Endothelial cell (in vitro differentiated cells): ENCODE data around the gene MRPS17. TPM values are rescaled to one million over a fixed set of nuclear protein-coding genes. Genes with fewer than 3 reads are reported as not detected.

Experiments used
- DNase-seq: peaks from one replicate; pipeline ENCODE4 v3.0.0; 2021; ENCODE audit warnings: low spot score
- H3K27ac Mint-ChIP-seq: one replicate; pipeline ENCODE4 v1.8.0; 2021; ENCODE audit warnings: mixed read lengths, inconsistent platforms; ENCODE audit not compliant: unreplicated experiment
- H3K27me3 Mint-ChIP-seq: one replicate; pipeline ENCODE4 v1.8.0; 2021; ENCODE audit warnings: mild to moderate bottlenecking, moderate library complexity, mixed read lengths, inconsistent platforms; ENCODE audit not compliant: unreplicated experiment
- H3K36me3 Mint-ChIP-seq: one replicate; pipeline ENCODE4 v1.8.0; 2021; ENCODE audit warnings: mild to moderate bottlenecking, low read depth, mixed read lengths, inconsistent platforms; ENCODE audit not compliant: unreplicated experiment
- H3K4me1 Mint-ChIP-seq: one replicate; pipeline ENCODE4 v1.8.0; 2021; ENCODE audit warnings: mild to moderate bottlenecking, mixed read lengths, inconsistent platforms; ENCODE audit not compliant: unreplicated experiment
- H3K4me3 Mint-ChIP-seq: one replicate; pipeline ENCODE4 v1.8.0; 2021; ENCODE audit warnings: mild to moderate bottlenecking, mixed read lengths, inconsistent platforms; ENCODE audit not compliant: unreplicated experiment
- H3K9me3 Mint-ChIP-seq: one replicate; pipeline ENCODE4 v1.8.0; 2021; ENCODE audit warnings: mixed read lengths, inconsistent platforms; ENCODE audit not compliant: unreplicated experiment
- total RNA-seq: library from RNA; stranded (reverse); fragmentation: NEBNext Ultra II Directional; extraction: Animal tissue kit (Norgen Biotek cat#: 25700); gene quantifications from one replicate; pipeline ENCODE4 v1.2.1, GENCODE V29; 2021; ENCODE audit not compliant: unreplicated experiment
- TF ChIP-seq, protein P1 (sequence below): fragments of 200-600 bp; sonication (generic); IDR thresholded peaks from one replicate; pipeline ENCODE4 v1.5.0; 2021; ENCODE audit warnings: antibody characterized with exemption; ENCODE audit not compliant: unreplicated experiment

MRPS17 gene
- total RNA-seq, 1 donor from 2014 or later, result 11.7 TPM

DNA sequence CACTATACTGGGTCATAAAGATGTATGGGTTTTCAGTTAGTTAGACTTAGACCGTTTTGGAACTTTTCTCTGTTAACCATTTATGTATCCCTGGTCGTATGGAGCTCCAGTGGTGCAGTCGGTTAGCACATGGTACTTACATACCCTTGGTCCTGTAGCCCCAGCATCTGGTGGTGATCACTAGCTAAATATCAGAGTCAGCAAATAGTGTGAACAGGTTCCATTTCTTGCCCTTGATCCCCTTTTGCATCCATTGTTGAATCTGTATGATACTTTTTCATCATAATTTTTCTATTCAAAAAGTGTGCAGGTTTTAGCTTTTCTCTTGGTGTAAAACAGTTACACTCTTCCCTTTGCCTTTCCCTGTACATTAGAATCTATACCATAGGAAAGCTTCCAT lies 28.6 kb downstream of the MRPS17 start:
- Mint-ChIP-seq H3K27me3 (no peaks in the 10 kb centered on the region), H3K36me3 (peaks cover 9% of the 10 kb centered on the region), H3K9me3 (no peaks in the 10 kb centered on the region), H3K4me1 (no peaks in the 10 kb centered on the region), H3K4me3 (no peak overlapping the region), H3K27ac (no peak overlapping the region)
- no peak for DNase-seq
- TF ChIP-seq, protein P1, sequence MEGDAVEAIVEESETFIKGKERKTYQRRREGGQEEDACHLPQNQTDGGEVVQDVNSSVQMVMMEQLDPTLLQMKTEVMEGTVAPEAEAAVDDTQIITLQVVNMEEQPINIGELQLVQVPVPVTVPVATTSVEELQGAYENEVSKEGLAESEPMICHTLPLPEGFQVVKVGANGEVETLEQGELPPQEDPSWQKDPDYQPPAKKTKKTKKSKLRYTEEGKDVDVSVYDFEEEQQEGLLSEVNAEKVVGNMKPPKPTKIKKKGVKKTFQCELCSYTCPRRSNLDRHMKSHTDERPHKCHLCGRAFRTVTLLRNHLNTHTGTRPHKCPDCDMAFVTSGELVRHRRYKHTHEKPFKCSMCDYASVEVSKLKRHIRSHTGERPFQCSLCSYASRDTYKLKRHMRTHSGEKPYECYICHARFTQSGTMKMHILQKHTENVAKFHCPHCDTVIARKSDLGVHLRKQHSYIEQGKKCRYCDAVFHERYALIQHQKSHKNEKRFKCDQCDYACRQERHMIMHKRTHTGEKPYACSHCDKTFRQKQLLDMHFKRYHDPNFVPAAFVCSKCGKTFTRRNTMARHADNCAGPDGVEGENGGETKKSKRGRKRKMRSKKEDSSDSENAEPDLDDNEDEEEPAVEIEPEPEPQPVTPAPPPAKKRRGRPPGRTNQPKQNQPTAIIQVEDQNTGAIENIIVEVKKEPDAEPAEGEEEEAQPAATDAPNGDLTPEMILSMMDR, result no peak

DNA sequence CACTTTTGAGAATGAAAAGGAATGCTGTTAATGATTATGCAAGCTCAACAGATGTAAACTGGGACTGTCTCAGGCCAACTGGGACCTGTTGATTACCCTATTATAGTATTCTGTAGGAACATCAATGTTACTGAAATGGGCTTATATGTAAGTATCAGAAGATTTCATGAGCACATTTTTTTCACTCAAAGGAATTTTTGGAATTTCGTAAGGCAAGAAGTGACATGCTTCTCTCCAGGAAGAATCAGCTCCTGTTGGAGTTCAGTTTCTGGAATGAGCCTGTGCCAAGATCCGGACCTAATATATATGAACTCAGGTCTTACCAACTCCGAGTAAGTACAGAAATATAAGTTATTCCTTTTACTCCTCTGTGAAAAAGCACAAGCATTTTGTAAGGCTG lies 31.9 kb downstream of the MRPS17 start:
- TF ChIP-seq, protein P1, result no peak
- DNase-seq, result no peak
- H3K27me3 Mint-ChIP-seq, result peaks cover 2% of the 10 kb centered on the region
- H3K27ac Mint-ChIP-seq, result no peak overlapping the region
- H3K9me3 Mint-ChIP-seq, result no peaks in the 10 kb centered on the region
- H3K4me1 Mint-ChIP-seq, result no peaks in the 10 kb centered on the region
- peaks cover 12% of the 10 kb centered on the region for H3K36me3 Mint-ChIP-seq
- H3K4me3 Mint-ChIP-seq, result no peak overlapping the region

DNA sequence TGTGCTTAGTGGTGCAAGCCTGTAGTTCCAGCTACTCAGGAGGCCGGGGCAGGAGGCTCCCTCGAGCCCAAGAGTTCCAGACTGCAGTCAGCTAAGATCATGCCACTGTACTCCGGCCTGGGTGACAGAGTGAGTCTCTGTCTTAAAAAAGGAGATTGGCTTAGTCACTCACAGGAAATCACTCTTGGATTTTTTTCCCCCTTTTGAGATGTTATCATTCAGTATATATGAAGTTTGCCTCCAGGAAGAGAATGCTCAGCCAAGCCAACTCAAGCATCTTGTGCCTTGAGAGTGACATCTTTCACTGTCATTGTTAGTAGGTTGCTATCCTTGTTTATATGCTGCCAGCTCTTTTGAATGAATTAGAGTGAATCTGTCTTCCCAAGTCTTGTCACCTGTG lies 40.7 kb downstream of the MRPS17 start:
- peaks cover 18% of the 10 kb centered on the region for H3K36me3 Mint-ChIP-seq
- no peaks in the 10 kb centered on the region for H3K4me1 Mint-ChIP-seq
- peaks cover 2% of the 10 kb centered on the region for H3K27me3 Mint-ChIP-seq
- H3K4me3 Mint-ChIP-seq, result no peak overlapping the region
- no peak for DNase-seq
- no peak overlapping the region for H3K27ac Mint-ChIP-seq
- TF ChIP-seq, protein P1, result no peak
- H3K9me3 Mint-ChIP-seq, result no peaks in the 10 kb centered on the region

DNA sequence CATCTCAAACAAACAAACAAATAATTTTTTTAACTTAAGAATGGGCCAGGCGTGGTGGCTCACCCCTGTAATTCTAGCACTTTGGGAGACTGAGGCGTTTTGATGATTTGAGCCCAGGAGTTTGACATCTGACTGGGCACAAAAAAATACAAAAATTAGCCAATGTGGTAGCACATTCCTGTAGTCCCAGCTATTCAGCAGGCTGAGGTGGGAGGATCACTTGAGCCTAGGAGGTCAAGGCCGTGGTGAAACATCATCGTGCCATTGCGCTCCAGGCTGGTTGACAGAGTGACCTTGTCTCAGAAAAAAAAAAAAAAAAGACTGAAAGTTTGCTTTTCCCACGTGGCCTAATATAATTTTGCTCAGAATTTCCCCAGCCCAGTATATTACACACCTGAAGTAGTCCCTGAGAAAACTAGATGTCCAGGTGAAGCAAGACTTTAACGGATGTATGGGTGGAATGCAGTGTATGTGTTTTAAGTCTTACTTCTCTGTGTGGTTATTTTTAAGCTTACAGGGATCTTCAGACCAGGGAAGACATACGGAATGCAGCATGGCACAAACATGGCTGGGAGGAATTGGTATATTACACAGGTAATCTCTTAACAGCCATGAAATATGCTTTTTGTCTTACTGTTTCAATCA lies 45.3 kb downstream of the MRPS17 start:
- no peak for DNase-seq
- H3K27ac Mint-ChIP-seq, result no peak overlapping the region
- H3K4me1 Mint-ChIP-seq, result no peaks in the 10 kb centered on the region
- H3K27me3 Mint-ChIP-seq, result peaks cover 4% of the 10 kb centered on the region
- TF ChIP-seq, protein P1, result no peak
- peaks cover 14% of the 10 kb centered on the region for H3K36me3 Mint-ChIP-seq
- peak overlapping the region; percentile 70 for H3K4me3 Mint-ChIP-seq
- no peaks in the 10 kb centered on the region for H3K9me3 Mint-ChIP-seq

DNA sequence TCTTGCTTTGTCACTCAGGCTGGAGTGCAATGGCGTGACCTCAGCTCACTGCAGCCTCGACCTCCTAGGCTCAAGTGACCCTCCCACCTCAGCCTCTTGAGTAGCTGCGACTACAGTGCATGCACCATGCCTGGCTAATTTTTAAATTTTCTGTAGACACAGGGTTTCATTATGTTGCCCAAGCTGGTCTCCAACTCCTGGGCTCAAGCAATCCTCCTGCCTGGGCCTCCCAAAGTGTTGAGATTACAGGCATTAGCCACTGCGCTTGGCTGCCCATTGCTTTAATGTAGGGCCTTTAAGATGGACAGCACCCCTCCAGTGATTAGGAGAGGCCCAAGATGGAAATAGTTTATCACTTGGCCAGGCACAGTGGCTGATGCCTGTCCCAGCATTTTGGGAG lies 52.1 kb downstream of the MRPS17 start:
- Mint-ChIP-seq H3K4me1 (no peaks in the 10 kb centered on the region), H3K4me3 (no peak overlapping the region)

More for the DNA sequence above, 52.1 kb downstream of the MRPS17 start:
- no peak overlapping the region for H3K27ac Mint-ChIP-seq
- H3K36me3 Mint-ChIP-seq, result no peaks in the 10 kb centered on the region
- no peaks in the 10 kb centered on the region for H3K9me3 Mint-ChIP-seq
- TF ChIP-seq, protein P1, result no peak
- DNase-seq, result no peak
- peaks cover 4% of the 10 kb centered on the region for H3K27me3 Mint-ChIP-seq

Other genes with a start within 250 kb of the MRPS17 start
- not detected for gene SEPTIN14, start 89.1 kb upstream of the MRPS17 start, total RNA-seq
- 4.4 TPM for gene ZNF713, start 64.4 kb upstream of the MRPS17 start, total RNA-seq
- gene NIPSNAP2, start 12.7 kb downstream of the MRPS17 start, total RNA-seq, result 39.4 TPM
- 38.1 TPM for gene PSPH, start 99.6 kb downstream of the MRPS17 start, total RNA-seq
- gene CCT6A, start 99.9 kb downstream of the MRPS17 start, total RNA-seq, result 174 TPM
- 110 TPM for gene SUMF2, start 112.4 kb downstream of the MRPS17 start, total RNA-seq
- gene PHKG1, start 141.1 kb downstream of the MRPS17 start, total RNA-seq, result not detected
- 1.7 TPM for gene CHCHD2, start 154.6 kb downstream of the MRPS17 start, total RNA-seq
- gene NUPR2, start 164.5 kb downstream of the MRPS17 start, total RNA-seq, result not detected